Measurements from ENCODE around the gene RIT2. TPM values are rescaled to one million over a fixed set of nuclear protein-coding genes. Genes with fewer than 3 reads are reported as not detected.
"Not testable (repeated sequence)": the region's sequence is repeated elsewhere in the genome, so short reads cannot be mapped to it uniquely, and the experiment has no call there.

Gene RIT2
- total RNA-seq, 1 experiment from 2014 or later: not detected

DNA sequence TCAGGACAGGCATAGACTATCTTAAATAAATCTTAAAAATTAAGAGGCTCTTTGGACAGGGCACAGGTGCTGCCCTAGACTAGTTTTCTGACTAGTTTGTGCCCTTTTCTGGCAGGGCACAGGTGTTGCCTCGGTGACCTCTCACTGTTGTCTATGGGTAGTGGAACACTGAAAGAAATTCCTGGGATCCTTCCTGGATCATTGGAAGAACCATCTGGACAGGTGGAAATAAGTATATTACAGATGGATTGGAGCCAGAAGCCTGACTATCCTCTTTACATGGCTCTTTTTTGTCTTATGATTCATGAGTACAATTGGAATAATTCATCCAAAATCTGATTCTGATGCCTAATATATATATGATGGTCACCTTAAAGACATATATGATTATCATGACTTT, 286.6 kb downstream of the RIT2 start:
- in situ Hi-C loops (cut with HindIII; ENCODE audit: low pct_unique_long_range_greater_than_20kb, low sequenced_read_pairs): no loop called here
- no peak for DNase-seq (ENCODE audit: low read depth, low spot score)

GRCh38 chr18:42824178-42824577, 291.3 kb downstream of the RIT2 start:
- in situ Hi-C loops (cut with HindIII; ENCODE audit: low pct_unique_long_range_greater_than_20kb, low sequenced_read_pairs): no loop called here
- no peak for DNase-seq (ENCODE audit: low read depth, low spot score)

DNA sequence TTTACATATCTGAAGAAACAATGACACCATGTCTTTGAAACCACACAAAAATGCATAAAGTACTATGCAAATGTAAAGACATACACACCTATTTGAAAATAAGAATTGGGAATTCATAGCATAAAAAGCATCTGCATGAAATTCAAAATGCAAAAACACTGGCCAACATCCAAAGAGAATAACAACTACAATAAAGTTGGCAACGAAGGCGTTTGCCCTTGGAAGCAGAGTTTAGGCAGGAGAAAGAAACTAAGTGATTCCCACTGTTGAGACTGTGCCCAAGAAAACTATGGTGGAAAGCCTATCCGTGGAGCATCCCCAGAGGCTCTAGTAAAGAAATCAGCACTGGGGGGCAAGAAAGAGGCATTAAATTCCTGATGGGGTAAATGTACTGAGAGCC, 292.8 kb downstream of the RIT2 start:
- no peak for DNase-seq (ENCODE audit: low read depth, low spot score)
- in situ Hi-C loops (cut with HindIII; ENCODE audit: low pct_unique_long_range_greater_than_20kb, low sequenced_read_pairs): no loop called here

DNA sequence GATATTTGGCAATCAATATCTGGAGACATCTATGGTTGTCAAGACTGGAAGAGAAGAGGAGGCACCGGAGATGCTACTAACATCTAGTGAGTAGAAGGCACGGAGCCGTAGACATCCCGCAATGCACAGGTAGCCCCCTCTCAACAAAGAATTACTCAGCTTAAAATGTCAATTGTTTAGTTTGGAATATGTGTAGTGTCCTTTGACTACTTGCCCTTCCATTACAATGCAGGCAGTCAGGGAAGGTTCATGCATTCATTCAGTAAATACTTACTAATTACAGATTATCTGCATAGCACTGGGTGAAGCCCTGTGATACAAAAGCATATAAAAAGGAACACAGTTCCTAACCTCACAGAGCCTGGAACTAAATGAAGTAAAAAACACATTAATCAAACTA, 294.0 kb downstream of the RIT2 start:
- DNase-seq (ENCODE audit: low read depth, low spot score): no peak
- in situ Hi-C loops (cut with HindIII; ENCODE audit: low pct_unique_long_range_greater_than_20kb, low sequenced_read_pairs): no loop called here

DNA sequence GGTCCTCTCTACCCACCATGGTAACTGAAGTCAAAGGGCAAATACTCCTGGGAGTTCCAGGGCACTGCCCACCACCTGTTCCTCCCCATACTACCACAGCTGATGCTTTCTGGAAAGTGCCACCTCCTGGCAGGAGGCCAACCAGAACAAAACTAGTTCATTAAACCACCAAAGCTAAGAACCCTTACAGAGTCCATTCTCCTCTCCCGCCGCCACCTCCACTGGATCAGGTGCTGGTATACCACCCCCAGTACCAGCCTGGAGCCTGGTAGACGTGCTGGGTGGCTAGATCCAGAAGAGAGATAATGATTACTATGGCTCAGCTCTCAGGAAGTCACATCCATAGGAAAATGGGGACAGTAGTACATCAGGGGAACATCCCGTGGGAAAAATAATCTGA, 300.9 kb downstream of the RIT2 start:
- DNase-seq (ENCODE audit: low read depth, low spot score): no peak
- in situ Hi-C loops (cut with HindIII; ENCODE audit: low pct_unique_long_range_greater_than_20kb, low sequenced_read_pairs): no loop called here

DNA sequence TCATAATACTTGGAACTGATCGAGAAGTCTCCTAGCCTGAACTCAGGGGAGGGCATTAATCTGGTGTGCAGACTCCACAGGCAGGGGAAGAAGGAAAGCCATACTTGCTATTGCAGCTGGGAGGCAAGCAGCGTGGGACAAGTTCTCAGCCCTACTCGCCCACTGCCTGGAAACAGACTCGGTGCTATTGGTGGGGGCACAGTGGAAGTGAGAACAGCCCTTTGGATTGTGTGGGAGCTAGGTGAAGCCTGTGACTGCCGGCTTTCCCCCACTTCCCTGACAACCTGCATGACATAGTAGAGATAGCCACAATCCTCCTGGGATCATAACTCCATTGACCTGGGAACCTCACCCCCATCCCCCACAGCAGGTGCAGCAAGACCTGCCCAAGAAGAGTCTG, 301.3 kb downstream of the RIT2 start:
- in situ Hi-C loops (cut with HindIII; ENCODE audit: low pct_unique_long_range_greater_than_20kb, low sequenced_read_pairs): no loop called here

GRCh38 chr18:42813570-42813969, 301.9 kb downstream of the RIT2 start:
- no peak for DNase-seq (ENCODE audit: low read depth, low spot score)
- in situ Hi-C loops (cut with HindIII; ENCODE audit: low pct_unique_long_range_greater_than_20kb, low sequenced_read_pairs): no loop called here

More for the DNA sequence above, 301.3 kb downstream of the RIT2 start:
- no peak for DNase-seq (ENCODE audit: low read depth, low spot score)

DNA sequence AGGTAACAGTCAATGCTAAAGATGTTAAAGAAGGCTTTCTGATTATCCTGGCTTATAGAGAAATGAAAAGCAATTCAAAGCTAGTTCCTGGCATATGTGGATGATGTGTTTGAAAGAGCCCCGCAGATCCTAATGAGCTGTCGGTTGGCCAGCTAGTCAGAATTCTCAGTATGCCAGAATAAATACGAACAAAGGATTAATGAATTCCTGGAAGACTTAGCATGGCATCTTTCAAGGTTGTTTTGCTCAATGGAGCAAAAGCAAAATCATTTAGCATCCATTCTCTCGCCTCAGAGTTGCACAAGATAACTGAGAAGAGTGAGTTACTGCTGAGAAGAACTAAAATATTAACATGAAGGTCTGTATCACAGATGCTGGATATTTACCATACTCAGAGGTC, 307.6 kb downstream of the RIT2 start:
- no peak for DNase-seq (ENCODE audit: low read depth, low spot score)
- in situ Hi-C loops (cut with HindIII; ENCODE audit: low pct_unique_long_range_greater_than_20kb, low sequenced_read_pairs): no loop called here

DNA sequence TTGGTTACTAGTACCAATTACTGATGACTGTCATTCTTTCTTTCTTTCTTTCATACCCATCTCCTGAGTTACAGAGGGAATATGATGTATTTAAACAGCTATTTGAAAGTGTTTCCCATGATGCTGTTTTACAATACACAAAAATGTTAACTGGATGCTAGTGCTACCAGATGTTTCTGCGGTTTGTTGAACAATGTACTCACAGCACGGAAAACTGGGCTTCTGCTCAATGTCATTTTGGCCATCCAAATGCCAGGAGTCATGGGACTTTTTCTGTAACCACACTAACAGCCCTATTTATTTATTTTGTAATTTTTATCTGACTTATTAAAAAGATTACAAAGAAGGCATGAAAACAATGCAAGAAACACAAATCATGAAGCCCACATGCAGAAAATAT, 313.8 kb downstream of the RIT2 start:
- in situ Hi-C loops (cut with HindIII; ENCODE audit: low pct_unique_long_range_greater_than_20kb, low sequenced_read_pairs): no loop called here
- DNase-seq (ENCODE audit: low read depth, low spot score): no peak

DNA sequence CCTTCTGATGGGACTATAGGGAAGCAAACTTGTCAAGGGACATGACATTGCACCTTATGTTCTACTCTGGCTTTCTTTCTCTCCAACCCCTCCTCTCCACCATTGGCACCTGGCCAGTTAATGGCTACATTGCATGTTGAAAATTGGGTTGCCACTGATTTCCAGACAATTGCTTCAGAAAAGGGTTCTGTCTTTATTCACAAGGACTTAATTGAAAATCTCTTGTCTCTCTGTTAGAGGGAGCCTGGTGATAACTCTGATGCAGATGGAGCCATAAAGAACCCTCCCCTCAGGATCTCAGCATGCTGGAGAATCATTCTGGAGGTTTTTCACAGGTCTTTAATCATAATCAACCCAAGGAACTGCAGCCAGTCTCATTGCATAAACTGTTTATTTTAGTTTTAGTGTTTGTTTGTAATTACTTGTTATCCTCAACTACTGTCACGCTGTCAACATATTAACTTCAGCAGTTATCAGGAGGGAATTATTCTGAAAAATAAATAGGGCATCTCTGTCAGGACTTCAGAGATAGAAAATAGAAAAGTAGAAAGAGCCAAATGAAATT, 316.8 kb downstream of the RIT2 start:
- DNase-seq (ENCODE audit: low read depth, low spot score): no peak
- in situ Hi-C loops (cut with HindIII; ENCODE audit: low pct_unique_long_range_greater_than_20kb, low sequenced_read_pairs): no loop called here

GRCh38 chr18:42795213-42795789, 320.2 kb downstream of the RIT2 start:
- DNase-seq (ENCODE audit: low read depth, low spot score); in situ Hi-C loops (cut with HindIII; ENCODE audit: low pct_unique_long_range_greater_than_20kb, low sequenced_read_pairs): not testable (repeated sequence)

DNA sequence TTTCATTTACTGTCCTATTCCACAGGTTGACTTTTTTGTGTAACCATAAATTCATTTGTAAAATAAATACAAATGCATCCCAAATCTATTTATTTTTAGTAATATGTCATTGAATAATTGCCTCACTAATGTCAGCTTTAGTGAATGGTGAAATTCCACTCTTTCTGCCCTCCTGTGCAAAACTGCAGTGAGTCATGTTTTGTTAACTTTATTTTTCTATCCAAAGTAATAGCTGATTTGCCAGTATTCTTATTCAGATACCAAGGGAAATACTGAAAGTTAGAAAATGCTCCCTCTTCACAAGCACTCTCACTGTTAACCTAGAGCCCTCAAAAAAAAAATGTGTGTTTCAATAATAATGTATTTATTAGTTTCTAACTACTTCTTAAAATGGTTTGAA, 322.8 kb downstream of the RIT2 start:
- in situ Hi-C loops (cut with HindIII; ENCODE audit: low pct_unique_long_range_greater_than_20kb, low sequenced_read_pairs): no loop called here
- no peak for DNase-seq (ENCODE audit: low read depth, low spot score)

DNA sequence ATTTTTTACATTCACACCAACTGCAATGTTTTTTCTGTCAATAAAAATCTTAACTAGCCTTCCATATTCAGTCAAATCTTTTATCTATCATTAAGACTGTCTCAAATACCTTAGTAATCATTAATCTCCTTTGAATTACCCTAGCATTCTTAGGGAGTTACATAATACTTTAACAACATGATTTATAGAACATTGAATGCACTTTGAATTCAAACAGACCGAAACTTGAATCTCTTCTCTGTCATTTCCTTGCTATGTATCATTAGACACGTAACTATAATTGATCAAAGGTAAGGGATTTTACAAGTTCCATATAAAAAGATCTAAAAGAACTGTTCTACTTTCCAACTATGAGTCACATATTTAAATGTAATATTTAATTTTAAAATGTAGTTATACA, 330.9 kb downstream of the RIT2 start:
- no peak for DNase-seq (ENCODE audit: low read depth, low spot score)
- in situ Hi-C loops (cut with HindIII; ENCODE audit: low pct_unique_long_range_greater_than_20kb, low sequenced_read_pairs): no loop called here

DNA sequence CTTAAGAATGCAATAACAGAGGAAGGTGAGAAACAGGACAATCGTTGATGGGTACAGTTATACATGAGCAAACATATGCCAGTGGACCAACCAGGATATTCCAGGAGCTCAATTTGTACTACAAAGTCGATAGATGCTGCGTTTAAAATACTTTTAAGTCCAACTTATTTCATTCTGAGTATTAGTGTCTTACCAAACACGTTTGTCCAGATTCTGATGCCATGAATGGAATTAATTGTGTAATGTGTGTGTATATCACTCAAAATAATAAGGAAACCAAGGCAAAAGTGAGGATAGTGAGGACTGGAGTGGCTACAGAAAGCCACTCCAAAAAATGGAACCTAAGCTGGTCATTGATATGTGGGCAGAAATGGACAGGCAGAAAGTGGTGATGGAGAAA, 332.6 kb downstream of the RIT2 start:
- no peak for DNase-seq (ENCODE audit: low read depth, low spot score)
- in situ Hi-C loops (cut with HindIII; ENCODE audit: low pct_unique_long_range_greater_than_20kb, low sequenced_read_pairs): no loop called here

DNA sequence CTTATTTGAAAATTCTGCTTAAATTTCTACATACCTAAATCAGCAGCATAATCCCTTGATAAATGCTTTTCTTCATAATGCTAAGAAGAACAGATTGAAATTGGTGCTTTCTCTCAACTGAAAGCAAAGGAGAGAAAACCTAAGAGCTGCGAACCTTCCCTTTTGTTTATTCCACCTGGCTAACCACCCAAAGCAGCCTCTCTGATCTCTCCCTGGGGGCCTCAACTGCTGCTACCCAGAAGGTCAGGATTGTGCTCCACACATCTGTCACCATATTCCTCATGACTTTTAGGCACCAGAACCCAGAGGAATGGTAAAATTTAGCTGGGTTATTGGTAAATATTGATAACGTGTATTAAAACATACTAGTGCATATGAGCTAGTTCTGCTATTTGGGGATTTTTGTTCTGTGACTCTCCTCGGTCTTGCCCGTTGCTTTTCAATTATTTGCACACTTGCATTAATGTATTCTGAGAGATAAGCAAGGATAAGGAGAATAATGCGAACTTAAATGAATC, 334.1 kb downstream of the RIT2 start:
- in situ Hi-C loops (cut with HindIII; ENCODE audit: low pct_unique_long_range_greater_than_20kb, low sequenced_read_pairs): no loop called here
- no peak for DNase-seq (ENCODE audit: low read depth, low spot score)

GRCh38 chr18:42780171-42780570, 335.3 kb downstream of the RIT2 start:
- in situ Hi-C loops (cut with HindIII; ENCODE audit: low pct_unique_long_range_greater_than_20kb, low sequenced_read_pairs): no loop called here
- no peak for DNase-seq (ENCODE audit: low read depth, low spot score)

- in situ Hi-C loops (cut with HindIII; ENCODE audit: low pct_unique_long_range_greater_than_20kb, low sequenced_read_pairs): no loop called here
- no peak for DNase-seq (ENCODE audit: low read depth, low spot score)
Measured at GRCh38 chr18:42778445-42779042, 336.9 kb downstream of the RIT2 start.

DNA sequence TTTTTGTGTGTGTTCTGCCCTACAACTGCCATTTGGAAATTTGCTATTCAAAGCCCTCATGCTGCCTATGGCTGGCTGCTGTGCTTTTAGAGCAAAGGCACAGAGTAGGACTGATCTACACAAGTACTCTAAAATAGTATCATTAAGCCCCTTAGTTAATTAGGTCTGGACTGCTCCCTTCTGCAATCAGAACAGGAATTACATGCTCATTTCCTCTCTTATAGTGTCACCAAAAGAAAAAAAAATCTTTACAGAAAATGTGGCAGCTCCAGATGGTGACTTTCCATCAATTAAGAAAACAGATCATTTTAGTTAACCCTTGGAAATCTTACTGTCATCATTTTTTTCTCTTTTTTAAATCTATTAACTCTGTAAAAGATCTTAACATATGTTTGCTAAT, 337.5 kb downstream of the RIT2 start:
- in situ Hi-C loops (cut with HindIII; ENCODE audit: low pct_unique_long_range_greater_than_20kb, low sequenced_read_pairs): no loop called here

GRCh38 chr18:42773870-42774269, 341.6 kb downstream of the RIT2 start:
- in situ Hi-C loops (cut with HindIII; ENCODE audit: low pct_unique_long_range_greater_than_20kb, low sequenced_read_pairs): no loop called here
- no peak for DNase-seq (ENCODE audit: low read depth, low spot score)

More for the DNA sequence above, 337.5 kb downstream of the RIT2 start:
- DNase-seq (ENCODE audit: low read depth, low spot score): no peak

Measured in SK-MEL-5 (cell line).